Amniotic epithelial cell (primary cell): ENCODE results near the gene CNGA3.
"Not testable (repeated sequence)": the region's sequence is repeated elsewhere in the genome, so short reads cannot be mapped to it uniquely, and the experiment has no call there.

Experiments
- DNase-seq: peaks from one replicate; pipeline ENCODE4 v3.0.0-alpha.2; 2010; ENCODE audit warnings: low read depth

Gene CNGA3

DNA sequence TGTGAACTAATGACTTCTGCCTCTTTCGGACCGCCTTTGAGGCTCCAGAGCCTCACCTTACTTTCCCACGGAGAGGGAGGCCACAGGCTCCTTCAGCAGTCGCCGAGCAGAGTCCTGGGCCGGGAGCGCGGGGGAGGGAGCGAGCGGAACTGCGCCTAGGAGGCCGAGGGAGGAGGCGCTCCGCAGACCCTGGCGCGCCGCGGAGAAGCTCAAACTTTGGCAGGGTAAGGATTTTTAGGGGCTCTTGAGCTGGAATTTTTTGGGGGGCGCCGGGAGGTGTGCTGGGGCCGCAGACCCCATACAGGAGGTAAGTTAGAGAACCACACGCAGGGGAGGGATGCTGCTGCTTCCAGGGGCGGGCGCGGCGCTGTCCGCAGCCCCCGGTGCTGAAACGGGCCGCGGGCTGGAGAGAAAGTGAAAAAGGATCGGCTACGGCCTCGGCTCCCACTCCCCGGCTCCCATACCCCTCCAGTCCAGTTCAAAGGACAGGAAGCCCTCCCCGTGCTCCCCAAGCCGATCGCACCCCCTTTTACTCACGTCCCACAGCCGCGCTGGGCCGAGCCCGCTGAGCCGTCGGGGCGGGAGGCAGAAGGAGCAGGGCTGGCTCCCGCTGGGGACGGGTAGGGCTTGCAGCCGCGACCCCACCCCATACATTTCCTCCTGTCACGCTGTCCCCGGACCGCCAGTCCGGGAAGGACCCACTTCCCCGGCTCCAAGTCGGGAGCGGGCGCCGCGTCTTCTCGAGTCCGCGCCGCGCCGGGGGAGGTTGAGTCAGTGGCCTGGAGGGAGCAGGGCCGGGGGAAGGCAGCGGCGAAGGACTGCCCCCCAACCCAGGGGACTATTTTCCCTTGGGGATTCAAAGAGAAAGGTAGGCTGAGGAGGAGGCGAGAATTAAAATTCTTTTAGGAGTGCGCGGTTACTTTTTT, at the start of gene CNGA3:
Gene CNGA3 (plus strand): TSS at position 146 of the 926 bp plus-strand sequence. CDS start 23,520 bp downstream, outside the sequence.
- DNase-seq, result no peak

DNA sequence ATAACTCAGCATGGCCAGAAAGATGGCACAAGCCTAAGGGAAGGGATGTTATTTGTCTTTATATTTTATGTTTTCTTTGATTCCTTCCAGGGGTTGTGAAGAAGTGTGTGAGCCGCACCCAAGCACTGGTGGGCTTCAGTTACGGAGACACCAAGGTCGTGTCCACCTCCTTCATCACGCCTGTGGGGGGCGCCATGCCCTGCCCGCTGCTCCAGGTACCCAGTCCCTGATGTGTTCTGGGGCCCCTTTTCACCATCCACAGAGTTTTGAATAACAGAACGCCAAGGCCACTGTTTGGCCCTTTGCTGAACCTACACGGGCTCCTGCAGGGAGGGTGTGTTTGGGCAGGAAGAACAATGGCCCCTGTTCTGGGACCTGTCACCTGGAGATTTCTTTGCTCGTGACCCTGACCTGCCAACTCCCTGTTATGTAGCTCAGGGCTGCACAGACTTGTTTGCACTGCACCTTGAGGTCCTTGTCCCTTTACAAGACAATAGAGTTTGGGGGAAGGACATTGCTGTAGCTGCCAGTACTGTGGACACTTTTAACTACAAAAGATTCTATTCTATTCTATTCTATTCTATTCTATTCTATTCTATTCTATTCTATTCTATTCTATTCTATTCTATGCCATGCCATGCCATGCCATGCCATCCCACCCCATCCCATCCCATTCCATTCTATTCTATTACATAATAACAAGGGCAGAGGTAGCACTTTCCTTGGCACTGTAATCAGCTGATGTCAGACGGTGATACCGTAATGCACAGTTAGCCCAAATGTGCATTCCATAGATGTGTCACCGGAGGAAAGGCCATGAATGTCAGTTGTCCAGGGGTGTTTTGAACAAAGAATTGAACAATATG, 48.2 kb upstream of the CNGA3 start:
- no peak for DNase-seq

DNA sequence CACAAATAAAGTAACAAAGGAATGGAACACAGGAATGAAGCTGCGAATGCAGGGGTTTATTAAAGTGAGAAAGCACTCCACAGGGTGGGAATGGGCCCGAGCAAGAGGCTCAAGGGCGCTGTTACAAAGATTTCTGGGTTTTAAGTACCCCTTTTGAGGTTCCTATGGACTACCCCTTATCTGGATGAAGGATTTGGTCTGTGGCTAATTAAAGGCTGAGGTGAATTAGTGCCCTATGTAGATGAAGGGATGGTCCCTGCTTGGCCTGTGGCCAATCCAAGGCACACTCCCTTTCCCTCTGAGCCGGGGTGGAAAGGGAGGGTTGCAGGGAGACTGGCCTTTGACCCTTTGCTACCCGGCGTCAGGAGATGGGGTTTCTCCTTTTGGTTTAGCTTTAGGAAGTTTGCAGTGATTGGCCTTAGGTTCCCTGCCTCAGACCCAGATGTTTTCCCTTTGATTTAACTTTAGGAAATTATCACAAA, 47.5 kb upstream of the CNGA3 start:
- DNase-seq, result no peak

- DNase-seq, result no peak
Measured at GRCh38 chr2:98299211-98299905, 46.9 kb upstream of the CNGA3 start.

GRCh38 chr2:98300141-98300874, 45.9 kb upstream of the CNGA3 start:
- no peak for DNase-seq

DNA sequence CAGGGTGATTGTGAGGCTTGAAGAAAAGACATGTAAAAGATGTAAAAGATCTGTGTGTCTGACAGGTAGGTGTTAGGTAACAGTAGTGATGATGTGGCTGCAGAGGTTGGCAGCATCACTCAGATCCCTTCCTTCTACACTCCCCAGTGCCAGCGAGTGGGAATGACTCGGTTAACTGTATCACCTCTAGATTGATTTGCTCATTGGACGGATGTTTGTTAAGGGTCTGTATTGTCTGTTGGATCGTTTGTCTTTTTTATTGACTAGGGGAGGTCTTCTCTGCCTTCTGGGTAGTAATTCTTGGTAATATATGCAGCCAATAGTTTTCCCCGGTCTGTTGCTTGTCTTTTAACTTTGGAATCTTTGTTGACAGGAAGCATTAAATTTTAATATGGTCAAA, 44.8 kb upstream of the CNGA3 start:
- no peak for DNase-seq

DNA sequence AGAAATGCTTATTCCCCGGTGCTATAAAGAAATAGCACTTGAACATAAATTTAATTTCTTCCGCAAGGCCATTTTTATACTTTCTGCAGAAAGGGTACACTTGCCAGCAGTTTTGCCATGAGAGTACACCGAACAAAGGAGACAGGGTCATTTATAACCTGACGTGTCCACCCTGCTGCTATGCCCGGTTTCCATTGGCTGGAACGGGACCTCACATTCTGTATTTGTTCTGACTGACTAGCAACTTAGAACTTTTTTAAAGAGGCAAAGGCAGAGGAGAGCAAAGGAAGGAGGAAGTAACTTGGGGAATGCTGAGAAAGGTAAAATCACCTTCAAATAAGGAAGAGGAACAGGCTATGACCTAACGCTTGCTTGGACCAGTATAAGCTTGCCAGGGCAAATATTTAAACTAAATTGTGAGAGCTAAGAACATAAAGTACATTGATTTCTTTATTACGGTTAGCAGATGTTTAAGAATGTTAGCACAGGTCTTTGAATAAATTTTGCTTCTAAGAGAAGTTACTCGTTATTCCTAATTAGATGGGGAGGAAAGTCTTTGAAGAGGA, 39.0 kb upstream of the CNGA3 start:
- DNase-seq, result not testable (repeated sequence)

DNA sequence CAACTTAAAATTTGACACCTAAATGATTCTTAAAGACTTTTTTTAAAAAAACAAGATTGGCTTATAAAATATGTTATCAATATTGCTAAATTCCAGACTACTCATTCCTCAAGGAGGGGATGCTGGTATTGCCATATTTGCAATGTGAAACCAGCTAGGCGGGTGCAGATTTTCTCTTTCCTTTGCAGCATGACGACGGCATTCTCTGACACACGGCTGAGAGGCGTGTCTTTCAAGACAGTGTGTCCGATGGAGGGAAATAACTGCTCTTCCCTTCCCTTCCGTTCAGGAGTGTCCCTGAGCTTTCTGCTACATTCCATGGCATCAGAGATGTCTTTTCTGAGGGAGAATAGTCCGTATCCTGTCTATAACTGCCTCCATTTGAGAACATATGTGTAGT, 38.2 kb upstream of the CNGA3 start:
- DNase-seq, result no peak

- DNase-seq, result no peak
Measured at GRCh38 chr2:98308532-98308931, 37.7 kb upstream of the CNGA3 start.

DNA sequence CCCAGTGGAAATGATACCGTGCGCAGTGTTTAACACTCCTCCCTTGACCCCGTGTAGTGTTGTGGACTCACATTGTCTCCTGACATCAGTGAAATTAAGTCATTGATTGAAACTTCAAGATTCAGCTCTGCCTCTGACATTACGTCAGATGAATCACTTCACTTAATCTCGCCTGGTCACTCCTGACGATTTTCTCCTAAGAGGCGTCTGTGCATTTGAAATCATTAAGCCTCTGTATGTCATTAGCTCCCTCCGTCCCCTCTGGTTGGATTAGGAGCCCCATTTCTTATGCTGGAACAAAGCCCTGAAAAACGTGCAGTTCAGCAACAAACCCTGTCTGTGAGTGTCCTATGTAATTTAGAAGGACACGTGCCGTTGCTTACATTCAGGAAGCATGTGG, 36.7 kb upstream of the CNGA3 start:
- DNase-seq, result no peak

DNA sequence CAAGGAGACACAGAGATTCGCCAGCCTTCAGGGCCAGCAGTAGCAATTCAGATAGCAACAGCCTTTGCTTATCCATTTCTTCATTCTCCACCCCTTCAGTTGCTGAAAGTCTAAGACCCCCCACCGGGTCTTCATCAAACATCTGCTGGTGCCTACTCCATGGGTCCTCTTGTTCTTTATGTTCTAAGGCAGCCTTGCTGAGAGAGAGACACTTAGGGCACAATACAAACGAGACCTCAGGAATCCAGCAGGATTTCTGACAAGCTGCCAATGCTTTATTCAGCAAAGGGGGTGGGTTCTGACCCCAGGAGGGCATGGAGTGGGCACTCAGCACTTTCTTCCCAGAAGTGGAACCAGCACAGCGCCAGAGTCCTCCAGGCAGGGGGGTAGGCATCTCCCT, 36.2 kb upstream of the CNGA3 start:
- DNase-seq, result no peak

GRCh38 chr2:98311090-98311489, 35.2 kb upstream of the CNGA3 start:
- DNase-seq, result no peak

DNA sequence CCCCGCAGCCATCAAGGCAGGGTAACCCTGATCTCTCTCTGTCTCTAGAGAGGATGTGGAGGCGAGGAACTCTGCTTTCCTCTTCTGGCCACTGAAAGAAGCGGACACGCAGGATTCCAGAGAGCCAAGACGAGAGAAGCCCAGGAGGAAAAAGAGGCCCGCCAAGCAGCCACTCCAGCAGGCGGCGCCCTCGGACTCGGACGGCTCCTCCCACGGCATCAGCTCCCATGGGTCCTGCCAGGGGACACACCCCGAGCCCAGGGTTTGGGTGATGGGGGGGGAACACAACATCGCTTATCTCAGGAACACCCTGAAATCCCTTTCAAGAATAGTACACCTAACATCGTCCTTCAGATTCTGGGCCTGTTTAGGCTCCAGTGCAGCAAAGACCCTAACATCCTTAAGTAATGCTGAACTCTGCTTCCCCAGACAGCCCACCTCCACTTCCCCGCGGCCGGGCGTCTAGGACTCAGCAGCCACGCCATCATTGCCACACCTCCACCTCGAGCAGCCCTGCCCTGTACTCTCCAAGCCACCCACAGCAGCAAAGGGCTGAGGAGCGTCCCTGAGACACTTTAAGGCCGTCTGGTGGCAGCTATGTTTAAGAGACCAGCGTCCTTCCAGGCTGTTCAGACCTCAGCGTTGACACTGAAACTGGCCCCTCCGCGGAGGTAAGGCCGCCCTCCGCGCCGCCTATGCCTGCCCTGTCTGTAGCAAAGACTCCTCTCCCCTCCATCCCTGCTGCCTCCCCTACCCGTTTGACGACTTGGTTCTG, 34.3 kb upstream of the CNGA3 start:
- no peak for DNase-seq

GRCh38 chr2:98313492-98314250, 32.6 kb upstream of the CNGA3 start:
- no peak for DNase-seq

GRCh38 chr2:98314251-98314650, 32.0 kb upstream of the CNGA3 start:
- no peak for DNase-seq

DNA sequence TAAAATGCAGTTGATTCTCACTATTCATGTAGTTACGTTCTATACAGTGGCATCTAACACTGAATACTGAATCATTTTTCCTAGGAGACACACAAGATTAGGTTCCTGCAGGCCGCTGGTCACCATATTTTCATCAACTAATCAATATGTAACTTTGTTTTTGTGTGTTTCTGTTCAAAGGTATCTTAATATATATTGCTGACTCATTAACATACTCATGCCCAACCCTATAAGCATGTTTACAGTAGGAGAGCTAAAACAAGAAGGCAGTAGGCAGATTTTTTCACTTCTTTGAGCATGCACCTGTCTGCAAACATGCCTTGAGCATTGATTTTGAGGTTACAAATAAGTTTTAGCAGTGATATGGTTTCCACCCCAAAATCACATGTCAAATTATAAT, 30.3 kb upstream of the CNGA3 start:
- no peak for DNase-seq

GRCh38 chr2:98317214-98317613, 29.0 kb upstream of the CNGA3 start:
- DNase-seq, result no peak

- not testable (repeated sequence) for DNase-seq
Measured at GRCh38 chr2:98320171-98320570, 26.1 kb upstream of the CNGA3 start.

- DNase-seq, result peak; percentile 27
Measured at GRCh38 chr2:98324181-98324580, 22.1 kb upstream of the CNGA3 start.

- DNase-seq, result no peak
Measured at GRCh38 chr2:98327776-98328175, 18.5 kb upstream of the CNGA3 start.
